Smooth muscle cell of the coronary artery (primary cell): ENCODE results near the gene SLC22A14. TPM values are rescaled to one million over a fixed set of nuclear protein-coding genes. Genes with fewer than 3 reads are reported as not detected.

Experiments used
- total RNA-seq: library from RNA; depleted of rRNA; stranded (reverse); fragments of >200 nt; gene quantifications from 2 replicates; pipeline ENCODE4 v1.2.3, GENCODE V29; 2014; ENCODE audit warnings: low replicate concordance

The SLC22A14 gene, protein sequence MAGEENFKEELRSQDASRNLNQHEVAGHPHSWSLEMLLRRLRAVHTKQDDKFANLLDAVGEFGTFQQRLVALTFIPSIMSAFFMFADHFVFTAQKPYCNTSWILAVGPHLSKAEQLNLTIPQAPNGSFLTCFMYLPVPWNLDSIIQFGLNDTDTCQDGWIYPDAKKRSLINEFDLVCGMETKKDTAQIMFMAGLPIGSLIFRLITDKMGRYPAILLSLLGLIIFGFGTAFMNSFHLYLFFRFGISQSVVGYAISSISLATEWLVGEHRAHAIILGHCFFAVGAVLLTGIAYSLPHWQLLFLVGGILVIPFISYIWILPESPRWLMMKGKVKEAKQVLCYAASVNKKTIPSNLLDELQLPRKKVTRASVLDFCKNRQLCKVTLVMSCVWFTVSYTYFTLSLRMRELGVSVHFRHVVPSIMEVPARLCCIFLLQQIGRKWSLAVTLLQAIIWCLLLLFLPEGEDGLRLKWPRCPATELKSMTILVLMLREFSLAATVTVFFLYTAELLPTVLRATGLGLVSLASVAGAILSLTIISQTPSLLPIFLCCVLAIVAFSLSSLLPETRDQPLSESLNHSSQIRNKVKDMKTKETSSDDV
- 0.23 and 0.70 TPM in 2 replicates for total RNA-seq

DNA sequence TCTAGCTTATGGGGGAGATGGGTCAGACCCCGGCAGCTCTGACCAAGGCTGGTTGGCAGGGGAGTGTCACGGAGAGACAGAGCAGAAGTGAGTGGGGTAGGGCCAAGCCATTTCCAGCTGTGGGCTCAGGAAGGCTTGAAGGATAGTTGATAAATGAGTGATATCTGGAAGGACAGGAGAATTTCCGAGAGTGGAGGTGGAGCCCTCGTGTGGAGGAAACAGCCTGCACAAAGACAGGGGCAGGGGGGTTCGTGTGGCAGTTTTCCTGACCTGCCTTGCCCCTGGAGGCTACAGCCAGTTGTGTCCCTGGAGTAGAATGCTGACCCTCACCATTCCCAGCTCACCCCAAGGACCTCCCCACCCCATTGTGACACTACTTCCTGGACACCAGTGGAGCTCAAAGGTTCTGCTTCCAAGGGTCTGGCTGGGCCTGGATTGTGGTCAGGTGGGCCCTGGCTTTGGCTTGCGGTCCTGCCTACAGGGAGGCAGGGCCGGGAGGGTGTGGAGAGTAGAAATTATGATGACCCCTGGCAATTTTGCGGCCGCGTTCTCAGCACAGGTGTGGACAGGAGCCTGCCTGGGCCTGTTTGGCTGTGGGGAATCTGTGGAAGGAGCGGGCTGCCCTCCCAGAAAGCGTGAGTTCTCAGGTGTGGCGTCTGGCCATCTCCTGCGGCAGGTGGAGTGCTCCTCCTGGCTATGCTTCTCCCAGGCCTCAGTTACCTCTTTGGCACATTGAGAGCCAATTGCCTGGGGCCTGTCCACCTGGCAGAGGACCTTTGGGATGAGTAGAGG lies at the start of gene SLC22A14:
TSS of gene SLC22A14 (plus strand) at position 400 of the 792 bp plus-strand sequence. CDS start 23,733 bp downstream, outside the sequence.

DNA sequence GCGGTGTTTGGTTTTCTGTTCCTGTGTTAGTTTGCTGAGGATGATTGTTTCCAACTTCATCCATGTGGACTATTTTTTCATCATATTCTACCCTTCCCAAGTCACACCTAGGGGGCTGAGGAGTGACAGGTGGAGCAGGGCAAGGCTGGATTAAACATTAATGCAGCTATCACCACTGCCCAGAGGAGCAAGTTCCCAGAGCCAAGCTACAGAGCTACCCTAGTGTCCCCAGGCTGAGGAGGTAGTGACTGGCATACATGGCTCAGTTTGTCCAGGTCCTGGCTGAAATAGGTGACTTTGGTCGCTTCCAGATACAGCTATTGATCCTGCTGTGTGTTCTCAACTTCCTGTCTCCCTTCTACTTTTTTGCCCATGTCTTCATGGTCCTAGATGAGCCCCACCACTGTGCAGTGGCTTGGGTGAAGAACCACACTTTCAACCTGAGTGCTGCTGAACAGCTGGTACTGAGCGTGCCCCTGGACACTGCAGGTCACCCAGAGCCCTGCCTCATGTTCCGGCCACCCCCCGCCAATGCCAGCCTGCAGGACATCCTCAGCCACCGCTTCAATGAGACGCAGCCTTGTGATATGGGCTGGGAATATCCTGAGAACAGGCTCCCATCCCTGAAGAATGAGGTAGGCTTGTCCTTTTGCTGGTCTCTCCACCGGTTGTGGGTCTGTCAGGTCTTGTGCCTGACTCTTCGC lies 16.3 kb upstream of the SLC22A14 start, which contains the start of gene SLC22A13:
TSS of gene SLC22A13 (plus strand) at position 209 of the 704 bp plus-strand sequence. CDS start at position 258, 49 bp downstream.

DNA sequence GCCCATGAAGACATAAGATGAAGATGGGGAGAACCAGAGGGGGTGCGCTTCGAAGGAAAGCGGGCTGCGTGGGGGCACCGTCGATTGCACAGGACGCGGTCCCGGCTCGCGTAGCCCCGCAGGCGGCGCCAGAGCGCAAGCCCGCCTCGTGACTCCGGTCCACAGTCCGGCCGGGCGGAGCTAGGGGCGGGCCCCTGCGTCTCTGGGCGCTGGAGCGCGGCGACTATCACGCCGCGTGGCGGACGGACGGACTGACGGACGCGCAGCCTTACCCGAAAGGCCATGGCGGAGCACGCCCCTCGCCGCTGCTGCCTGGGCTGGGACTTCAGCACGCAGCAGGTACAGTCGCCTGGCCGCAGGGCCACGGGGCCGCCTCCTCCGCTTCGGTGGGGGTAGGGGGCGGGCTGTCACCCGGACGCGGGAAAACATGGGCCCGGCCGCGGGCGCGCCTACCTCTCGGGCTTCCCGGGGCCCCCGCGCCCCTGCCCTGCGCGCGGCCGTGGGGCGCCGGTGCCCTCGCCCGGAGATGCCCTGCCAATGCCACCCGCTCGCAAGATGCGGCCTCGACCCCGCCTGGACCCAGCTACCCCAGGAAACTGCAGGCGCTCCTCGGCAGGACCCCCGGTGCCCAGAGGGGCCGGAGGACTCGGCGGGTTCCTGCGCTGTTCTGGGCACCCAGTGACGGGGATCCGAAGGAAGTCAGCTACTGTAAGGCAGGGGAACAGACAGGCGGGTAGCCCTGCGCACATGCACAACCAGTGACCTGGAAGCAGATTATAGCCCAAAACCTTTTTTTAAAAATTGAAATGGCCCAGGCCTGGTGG lies 64.7 kb downstream of the SLC22A14 start, which contains the start of gene XYLB:
TSS of gene XYLB (plus strand) at position 199 of the 824 bp plus-strand sequence. CDS start at position 283, 84 bp downstream.

Other genes with a start within 250 kb of the SLC22A14 start
- under 0.01 TPM in 2 replicates for gene DLEC1, start 243.1 kb upstream of the SLC22A14 start, total RNA-seq
- 54.2 and 69.0 TPM in 2 replicates for gene ACAA1, start 145.2 kb upstream of the SLC22A14 start, total RNA-seq
- gene MYD88, start 143.6 kb upstream of the SLC22A14 start, total RNA-seq: 8.8 and 11.7 TPM in 2 replicates
- gene OXSR1, start 116.8 kb upstream of the SLC22A14 start, total RNA-seq: 24.5 and 30.6 TPM in 2 replicates
- 0.15 and 0.94 TPM in 2 replicates for gene SLC22A13, start 16.5 kb upstream of the SLC22A14 start, total RNA-seq
- 2.3 and 10.2 TPM in 2 replicates for gene XYLB, start 64.5 kb downstream of the SLC22A14 start, total RNA-seq
- 1.4 and 2.2 TPM in 2 replicates for gene ACVR2B, start 171.6 kb downstream of the SLC22A14 start, total RNA-seq
- gene EXOG, start 214.0 kb downstream of the SLC22A14 start, total RNA-seq: 3.2 and 5.0 TPM in 2 replicates